NCI-H510A treated with DMSO at 0.1 percent for 48 hours (cell line): ENCODE measurements around the gene TCTN1.
"Not testable (repeated sequence)": the region's sequence is repeated elsewhere in the genome, so short reads cannot be mapped to it uniquely, and the experiment has no call there.

Experiments used
- DNase-seq: peaks from one replicate; lab custom pipeline; 2025; lab: John Stamatoyannopoulos, UW

The TCTN1 gene

DNA sequence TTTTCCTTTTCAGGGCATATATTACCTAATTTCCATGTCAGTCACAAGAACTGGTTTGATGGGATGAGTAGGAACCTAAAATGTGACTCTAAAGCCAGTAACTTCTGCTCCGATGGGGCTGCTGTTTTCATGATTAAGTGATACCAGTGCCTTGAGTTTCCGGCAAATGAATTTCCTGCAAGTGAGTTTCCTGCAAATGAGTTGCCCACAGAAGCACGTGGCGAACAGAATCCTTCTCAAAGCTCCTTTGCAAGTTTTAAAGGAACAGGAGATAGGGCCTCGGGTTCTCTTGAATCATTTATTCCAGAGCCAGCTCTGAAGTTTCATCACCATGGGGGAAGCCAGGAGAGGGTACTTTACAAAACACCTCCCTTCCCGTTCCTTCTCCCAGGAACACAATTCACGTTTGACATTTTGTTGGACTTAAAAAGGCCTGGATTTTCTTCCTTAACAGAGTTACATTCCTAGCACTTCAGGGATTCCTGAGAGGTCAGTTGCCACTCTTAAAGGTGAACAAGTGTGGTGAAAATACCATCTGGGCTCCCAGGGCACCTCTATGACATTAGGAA is 28.6 kb upstream of the TCTN1 start:
- no peak for DNase-seq

DNA sequence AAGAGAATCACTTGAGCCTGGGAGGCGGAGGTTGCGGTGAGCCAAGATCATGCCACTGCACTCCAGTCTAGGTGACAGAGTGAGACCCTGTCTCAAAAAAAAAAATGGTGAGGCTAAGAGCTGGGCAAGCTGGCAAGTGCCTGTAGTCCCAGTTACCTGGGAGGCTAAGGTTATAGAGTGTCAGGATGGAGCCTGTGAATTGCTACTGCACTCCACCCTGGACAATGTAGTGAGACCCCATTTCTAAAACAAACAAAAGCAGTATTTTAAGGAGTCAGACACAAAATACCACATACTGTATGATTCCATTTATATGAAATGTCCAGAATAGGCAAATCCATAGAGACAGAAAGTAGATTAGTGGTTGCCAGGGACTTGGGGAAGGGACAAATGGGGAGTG is 26.8 kb upstream of the TCTN1 start:
- not testable (repeated sequence) for DNase-seq

DNA sequence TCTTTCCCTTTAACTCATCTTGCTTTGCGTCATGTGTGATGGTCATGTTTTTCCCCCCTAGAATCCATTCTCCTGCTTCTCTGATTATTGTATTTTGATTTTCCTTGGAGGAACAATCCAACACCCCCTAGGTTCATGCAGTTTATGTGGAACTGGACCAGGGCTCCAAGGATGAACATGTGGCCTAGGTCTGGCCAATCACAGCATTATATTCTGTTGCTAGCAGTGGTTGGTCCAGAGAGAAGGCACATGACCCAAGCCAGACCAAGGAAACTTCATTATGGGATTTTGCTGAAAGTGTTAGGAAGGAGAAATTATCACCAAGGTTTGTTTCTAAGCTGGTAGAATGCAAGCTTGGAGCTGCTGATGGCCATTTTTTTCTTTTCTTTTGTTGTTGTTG is 23.9 kb upstream of the TCTN1 start:
- DNase-seq: no peak

DNA sequence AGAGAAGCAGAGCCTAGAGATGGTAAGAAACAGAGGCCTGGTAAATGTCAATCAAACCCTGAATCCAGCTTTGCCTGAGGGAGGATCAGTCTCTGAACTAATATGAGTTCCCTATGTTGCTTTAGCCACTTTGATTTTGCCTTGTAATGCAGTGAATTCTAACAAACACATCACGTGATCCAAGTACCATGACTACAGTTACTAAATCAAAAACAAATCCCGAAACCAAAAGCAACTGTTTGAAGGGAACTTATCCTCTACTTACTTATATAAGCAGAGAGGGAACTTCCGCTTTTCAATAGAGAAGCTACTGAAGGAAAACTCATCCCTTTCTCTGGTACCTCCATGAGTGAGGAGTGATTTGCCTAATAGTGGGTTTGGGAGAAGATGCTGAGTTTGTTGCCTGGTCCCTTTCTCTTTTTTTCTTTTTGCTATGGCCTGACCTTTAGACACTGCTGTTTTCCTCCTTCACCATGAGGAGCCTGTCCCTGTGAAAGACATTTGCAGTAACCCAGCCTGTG is 23.1 kb upstream of the TCTN1 start:
- DNase-seq: no peak

DNA sequence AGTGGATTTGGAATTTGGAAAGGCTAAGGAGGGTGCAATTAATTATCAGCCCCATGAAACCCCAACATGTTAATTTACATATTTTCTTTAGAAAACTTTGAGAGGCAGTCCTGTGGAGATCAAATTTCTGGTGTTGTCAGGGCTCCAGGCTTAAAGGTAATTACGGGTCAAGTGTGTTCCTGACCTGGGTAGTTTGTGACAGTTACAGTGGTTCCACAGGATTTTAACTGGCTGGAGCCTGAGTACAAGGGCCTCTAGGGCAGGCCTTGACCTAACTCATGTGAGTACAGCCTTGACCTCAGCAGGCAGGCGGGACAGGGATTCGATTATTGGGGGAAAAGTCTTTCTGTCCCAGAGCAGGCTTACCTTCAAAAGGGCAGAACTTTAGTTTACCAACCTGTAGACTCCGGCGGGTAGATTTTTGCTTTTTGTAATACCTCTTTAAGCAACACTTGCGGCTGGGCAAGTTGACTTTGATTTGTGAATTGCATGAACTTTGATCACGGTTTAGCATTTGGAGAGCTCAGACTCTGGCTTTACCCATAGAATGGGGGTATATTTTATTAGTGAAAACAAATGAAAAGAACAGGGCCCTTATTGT is 22.4 kb upstream of the TCTN1 start:
- peak; percentile 27 for DNase-seq

DNA sequence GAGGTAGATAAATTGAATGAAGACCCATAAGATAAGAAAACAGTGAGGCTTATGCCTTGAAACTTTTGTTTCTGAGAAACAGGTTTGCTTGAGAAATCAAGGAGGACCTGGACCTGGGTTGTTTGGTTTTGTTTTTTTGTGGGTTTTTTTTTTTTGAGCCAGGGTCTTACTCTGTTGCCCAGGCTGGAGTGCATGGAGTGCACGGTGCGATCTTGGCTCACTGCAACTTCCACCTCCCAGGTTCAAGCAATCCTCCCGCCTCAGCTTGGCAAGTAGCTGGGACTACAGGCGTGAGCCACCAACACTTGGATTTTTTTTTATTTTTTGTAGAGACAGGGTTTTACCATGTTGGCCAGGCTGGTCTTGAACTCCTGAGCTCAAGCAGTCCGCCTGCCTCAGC is 21.9 kb upstream of the TCTN1 start:
- DNase-seq: no peak

DNA sequence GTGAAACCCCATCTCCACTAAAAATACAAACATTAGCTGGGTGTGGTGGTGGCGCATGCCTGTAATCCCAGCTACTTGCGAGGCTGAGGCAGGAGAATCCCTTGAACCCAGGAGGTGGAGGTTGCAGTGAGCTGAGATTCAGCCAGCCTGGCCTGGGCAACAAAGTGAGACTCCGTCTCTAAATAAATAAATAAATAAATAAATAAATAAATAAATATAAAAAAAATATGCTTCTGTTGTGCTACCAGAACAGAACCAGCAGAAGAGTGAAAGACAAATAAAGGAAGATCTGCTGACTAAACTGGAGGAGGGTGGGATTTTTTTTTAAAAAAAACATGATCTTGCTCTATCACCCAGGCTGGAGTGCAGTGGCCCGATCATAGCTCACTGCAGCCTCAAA is 21.0 kb upstream of the TCTN1 start:
- DNase-seq: not testable (repeated sequence)

DNA sequence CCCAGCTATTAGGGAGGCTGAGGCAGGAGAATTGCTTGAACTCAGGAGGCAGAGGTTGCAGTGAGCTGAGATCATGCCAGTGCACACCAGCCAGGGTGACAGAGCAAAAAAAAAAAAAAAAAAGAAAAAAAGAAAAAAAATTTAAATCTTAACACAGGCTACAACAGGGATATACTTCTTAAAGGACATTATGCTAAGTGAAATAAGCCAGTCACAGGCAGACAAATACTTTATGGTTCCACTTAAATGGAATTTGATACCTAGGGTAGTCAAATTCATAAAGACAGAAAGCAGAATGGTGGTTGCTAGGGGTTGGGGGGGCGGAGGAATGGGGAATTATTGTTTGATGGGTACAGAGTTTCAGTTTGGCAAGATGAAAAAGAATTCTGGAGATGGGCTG is 16.0 kb upstream of the TCTN1 start:
- DNase-seq: no peak

DNA sequence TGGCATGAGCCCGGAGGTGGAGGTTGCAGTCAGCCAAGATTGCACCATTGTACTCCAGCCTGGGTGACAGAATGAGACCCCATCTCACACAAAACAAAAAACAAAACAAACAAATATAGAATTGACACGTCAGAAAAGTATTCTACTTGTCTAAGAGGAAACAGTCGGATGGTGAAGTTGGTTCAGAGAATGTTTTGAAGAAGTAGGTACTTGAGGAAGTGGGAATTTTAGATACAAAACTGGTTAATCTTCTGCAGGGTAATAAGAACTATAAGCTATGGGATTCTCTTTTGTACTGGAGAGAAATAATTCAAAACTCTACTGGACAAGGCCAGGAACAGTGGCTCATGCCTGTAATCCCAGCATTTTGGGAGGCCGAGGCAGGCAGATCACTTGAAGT is 14.6 kb upstream of the TCTN1 start:
- DNase-seq: no peak

DNA sequence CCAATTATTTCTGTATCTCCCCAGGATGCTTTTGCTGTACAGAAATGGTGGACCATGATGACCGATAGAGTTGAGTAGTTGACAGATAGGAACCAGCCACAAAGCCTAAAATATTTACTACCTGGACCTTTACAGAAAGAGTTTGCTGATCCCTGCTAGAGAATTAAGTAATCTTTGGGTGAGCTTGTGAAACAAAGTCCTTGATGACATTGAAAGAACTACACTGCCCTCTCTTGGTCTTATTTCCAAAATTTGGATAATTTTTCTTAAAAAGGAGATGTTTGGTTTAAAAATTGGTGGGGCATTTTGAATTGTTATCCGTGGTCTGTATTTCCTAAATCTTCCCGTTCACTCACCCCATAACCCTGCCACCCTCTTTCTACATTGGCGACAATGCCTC is 13.7 kb upstream of the TCTN1 start:
- no peak for DNase-seq

DNA sequence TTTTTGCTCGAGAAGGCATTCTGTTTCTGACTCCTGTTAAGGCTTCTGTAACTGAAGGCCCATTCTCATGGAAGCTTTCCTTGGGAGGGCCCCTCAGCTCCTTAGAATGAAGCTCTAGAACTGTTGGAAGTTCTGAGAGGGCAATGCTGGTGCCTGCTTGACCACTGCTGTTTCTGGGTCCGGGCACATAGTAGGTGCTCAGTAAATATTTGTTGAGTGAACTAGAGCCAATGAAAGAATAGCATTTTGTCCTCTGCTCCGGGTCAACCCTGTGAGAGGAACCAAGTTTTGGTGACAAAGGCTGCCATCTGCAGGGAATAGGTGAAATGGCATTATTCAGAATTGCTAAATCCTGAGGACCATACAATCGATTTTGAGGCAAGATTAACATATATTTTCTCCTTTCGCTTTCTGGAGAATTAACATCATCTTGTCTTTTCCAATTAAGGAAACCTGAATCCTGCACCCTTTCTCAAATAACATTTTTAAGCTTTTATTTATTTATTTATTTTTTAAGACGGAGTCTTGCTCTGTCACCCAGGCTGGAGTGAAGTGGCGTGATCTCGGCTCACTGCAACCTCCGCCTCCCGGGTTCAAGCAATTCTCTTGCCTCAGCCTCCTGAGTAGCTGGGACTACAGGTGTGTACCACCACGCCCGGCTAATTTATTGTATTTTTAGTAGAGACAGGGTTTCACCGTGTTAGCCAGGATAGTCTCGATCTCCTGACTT is 11.7 kb upstream of the TCTN1 start:
- peak; percentile 65 for DNase-seq

DNA sequence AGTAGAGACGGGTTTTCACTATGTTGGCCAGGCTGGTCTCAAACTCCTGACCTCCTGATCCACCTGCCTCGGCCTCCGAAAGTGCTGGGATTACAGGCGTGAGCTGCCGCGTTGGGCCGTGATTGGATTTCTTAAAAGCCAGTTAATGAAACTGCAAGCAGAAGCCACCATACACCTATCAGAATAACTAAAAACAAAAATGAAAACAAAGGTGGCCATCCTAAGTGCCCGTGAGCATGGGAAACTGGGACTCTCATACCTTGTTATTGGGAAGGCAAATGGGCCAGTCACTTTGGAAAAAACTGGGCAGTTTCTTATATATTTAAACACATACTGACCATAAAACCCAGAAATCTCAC is 7.7 kb upstream of the TCTN1 start:
- no peak for DNase-seq

DNA sequence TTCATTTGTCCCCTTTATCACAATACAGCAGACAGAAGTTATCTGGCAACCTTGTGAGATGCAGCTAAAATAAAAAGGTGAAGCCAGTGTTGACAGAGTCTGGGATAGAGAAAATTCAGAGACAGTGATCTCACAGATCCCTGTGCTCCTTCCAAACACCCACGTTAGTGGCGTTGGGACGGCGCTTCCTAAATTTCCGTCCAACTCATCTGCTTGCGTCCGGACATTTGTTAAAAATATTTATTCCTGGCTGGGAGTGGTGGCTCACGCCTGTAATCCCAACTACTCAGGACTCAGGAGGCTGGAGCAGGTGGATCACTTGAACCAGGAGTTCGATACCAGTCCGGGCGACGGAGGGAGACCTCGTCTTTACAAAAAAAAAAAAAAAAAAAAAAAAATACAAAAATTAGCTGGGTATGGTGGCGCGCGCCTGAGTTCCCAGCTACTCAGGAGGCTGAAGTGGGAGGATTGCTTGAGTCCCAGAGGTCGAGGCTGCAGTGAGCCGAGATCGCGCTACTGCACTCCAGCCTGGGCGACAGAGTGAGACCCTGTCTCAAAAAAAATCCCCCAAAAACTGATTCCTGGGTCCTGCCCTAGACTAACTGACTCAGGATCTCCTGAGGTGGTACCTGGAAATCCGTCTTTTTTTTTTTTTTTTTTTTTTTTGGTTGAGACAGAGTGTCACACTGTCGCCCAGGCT is 708 bp upstream of the TCTN1 start:
- DNase-seq: no peak

DNA sequence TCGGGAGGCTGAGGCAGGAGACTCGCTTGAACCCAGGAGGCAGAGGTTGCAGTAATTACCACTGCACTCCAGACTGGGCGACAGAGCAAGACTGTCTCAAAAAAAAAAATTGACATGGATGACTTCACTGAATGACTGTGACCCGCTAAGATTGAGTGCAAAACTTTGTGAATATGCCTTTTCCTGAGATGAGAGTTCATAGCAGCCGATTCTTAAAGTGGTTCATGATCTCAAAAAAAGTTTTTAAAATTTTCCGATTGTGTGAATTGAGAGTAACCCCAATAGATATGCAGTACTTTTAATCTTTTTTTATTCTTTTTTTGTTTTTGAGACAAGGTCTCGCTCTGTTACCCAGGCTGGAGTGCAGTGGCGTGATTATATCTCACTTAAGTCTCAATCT is 1.2 kb downstream of the TCTN1 start:
- no peak for DNase-seq

DNA sequence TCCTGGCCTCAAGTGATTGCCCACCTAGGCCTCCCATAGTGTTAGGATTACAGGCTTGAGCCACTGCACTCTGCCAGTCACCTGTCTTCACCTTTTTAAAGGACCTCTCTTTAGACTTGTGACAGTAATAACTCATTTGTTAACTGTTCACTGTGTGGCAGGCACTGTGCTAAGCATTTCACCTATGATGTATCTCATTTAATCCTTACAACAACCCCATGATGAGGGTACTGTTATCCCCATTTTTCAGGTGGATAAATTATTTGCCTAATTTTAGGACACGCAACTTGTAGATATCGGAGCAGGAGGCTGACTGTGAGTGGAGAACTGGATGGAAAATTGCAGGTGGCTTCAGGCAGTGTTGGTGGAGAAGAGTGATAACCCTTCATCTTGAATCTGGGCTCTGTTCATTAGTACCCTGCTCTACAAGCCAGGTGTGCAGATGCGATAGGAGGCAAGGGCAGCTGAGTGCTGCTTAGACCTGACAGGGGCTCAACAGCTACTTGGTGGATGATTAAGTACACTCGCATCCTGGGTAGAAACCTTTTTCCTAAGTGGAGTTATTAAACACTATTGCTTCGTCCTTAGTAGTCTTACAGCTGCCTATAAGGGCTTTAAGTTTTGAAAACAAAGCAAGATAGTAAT is 2.7 kb downstream of the TCTN1 start:
- DNase-seq: no peak

DNA sequence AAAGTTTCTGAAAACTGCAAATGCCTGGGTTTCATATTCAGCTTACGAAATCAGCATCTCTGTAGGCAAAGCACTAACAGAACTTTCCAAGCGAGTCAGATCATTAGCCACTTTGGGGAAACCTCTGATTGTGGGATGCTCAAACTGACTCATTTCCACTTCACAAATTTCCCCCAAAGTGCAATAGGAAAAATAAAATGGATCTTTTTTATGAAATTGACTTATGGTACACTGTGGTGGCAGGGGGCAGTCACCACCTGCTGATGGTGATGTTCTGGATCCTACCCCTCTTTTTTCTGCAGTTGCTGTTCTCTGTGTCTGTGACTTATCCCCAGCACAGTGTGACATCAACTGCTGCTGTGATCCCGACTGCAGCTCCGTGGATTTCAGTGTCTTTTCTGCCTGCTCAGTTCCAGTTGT is 5.6 kb downstream of the TCTN1 start:
- no peak for DNase-seq

DNA sequence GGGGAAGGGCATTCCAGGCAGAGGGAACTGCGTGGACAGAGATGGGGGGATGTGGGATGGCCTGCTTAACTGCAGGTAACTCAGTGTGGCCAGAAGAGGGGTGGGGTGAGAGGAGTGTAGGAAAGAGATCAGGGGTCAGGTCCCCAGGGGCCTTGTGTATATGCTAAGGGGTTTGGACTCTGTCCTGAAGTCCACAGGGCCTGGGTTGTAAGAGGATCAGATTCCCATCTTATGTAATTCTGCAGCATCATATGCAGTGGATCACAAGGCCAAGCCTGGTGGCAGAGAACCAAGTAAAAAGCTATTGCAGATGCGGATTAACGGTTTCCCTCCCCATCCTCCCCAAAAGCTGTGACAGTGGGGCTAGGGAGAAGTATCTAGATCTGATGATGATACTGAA is 8.7 kb downstream of the TCTN1 start:
- no peak for DNase-seq

DNA sequence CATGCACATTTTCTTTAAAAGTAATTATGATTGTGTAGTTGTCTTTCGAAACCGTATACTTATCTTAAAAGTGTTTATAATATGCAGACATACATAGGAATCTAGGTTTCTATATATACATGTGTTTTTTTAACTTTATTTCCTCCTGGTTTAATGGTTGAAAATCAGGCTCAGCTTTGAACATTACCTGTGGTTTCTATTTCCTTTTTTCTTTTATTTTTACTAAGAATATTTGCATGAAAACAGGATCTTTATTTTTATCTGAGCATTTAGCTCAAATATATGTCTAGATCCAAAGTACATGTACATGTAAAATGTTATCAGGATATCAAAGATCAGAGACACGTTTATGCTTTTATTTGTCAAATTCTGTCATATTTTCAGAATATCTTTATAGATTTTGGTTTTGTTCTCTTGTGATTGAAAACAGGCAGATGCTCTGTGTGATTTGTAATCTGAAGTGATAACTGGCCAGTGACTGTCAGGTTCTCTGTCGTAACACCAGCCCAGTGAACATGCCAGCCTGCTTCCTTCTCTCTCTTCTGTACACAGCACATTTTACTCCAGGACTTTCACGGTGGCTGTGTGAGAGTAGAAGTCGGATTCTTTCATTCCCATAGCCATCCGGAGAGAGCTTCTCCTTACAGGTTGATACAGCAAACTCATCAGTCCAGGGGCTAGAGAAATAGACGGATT is 13.7 kb downstream of the TCTN1 start:
- DNase-seq: no peak

DNA sequence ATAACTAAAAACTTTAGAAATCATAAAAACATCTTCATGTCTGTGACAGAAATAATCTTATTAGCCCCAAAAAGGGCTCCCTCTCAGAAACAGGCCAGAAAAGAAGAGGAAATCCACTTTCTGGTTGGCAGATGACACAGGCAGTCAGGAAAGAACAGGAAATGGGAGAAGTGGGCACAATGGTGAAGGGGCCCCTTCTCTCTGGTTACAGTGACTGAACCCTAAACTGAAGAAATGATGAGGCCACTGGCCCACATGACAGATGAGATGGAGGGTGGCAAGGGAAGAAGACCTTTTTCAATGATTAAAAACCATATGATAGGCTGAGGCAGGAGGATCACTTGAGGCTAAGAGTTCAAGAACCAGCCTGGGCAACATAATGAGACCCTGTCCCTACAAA is 21.1 kb downstream of the TCTN1 start:
- DNase-seq: no peak

DNA sequence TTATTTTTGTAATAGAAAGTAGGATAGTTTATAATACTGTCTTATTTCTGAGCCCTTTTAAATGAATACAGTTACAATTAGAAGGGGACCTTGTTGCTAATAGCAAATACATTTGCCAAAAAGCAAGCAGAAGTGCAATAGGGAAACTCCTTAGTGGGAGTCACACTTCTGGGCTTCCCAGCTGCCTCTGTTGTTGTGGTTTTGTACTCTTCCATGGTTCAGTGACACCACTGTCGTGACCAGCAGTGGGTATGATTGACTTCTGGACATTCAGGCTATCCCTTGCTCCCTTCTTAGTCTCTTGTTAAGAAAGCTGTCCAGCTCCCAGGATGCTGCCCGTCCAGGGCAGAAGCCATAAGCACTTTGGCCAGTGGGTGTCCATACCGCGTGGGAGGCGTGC is 22.6 kb downstream of the TCTN1 start:
- no peak for DNase-seq

DNA sequence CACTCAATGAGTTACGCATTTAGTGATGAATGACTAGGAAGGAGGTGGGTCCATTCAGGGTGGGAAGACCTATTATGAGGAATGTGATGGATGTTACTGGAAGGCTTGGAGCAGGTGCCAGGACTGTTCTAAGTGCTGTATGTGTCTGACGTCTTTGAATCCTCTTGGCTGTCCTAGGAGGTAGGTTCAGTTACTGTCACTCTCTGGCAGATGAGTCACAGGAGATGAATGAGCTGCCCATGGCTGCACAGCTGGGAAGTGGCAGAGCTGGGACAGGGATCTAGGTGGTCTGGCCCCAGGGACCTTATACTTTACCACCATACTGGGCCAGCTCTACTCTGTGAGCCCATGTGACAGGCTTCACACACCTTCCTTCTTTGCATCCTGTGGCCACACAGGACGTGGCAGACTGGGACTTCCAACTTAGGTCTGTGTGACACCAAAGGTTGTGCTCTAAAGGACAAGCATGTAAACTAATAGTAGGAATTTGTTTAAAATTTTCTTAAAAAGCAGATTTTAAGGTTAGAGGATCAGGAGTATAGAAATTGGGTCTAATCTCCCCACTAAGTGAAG is 24.0 kb downstream of the TCTN1 start:
- DNase-seq: no peak

DNA sequence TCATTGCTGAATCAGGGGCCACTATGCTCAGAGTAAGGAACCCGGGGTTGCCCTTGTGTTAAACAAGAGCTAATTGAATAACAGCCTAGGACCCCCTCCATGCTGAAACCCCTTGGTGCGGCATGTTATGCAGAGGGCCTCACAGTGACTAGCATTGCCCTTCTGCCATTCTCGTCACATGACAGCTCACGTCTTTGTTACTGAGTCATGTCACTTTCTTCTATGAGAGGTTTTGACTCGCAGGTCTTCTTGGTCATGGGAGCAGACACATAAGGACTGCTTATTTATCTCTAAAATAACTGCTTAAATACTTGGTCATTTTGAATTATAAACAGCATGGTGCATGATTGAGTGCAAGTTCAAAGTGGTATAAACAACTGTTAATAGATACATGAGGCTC is 24.9 kb downstream of the TCTN1 start:
- no peak for DNase-seq
